CD8-positive, alpha-beta memory T cell (primary cell): ENCODE data around the gene GTF2A1. TPM values are rescaled to one million over a fixed set of nuclear protein-coding genes. Genes with fewer than 3 reads are reported as not detected.
"Not testable (repeated sequence)": the region's sequence is repeated elsewhere in the genome, so short reads cannot be mapped to it uniquely, and the experiment has no call there.

Experiments
- CTCF ChIA-PET: fragments of 350-600 bp; sonication (Branson Sonifier 250); formaldehyde crosslinking; loops from one replicate; lab custom pipeline; 2021; ENCODE audit warnings: antibody characterized with exemption; lab: Charles Lee
- POLR2A ChIA-PET: fragments of 350-600 bp; sonication (Branson Sonifier 250); formaldehyde crosslinking; loops from one replicate; lab custom pipeline; 2021; ENCODE audit warnings: antibody characterized with exemption; lab: Charles Lee
- DNase-seq, 5 donors: peaks; one replicate each; pipeline versions ENCODE4 v3.0.0 to v3.0.0-alpha.2; 2020 to 2022; ENCODE audit warnings: mixed read lengths in 1 of 5
- H3K27ac ChIP-seq: one replicate; pipeline ENCODE4 v1.7.0; 2013; ENCODE audit warnings: low read depth, mild to moderate bottlenecking, low read length, moderate library complexity
- H3K27me3 ChIP-seq: 2 replicates; pipeline ENCODE4 v1.7.0; 2013; ENCODE audit warnings: low read length, mild to moderate bottlenecking; ENCODE audit not compliant: insufficient read depth, poor library complexity, severe bottlenecking
- H3K36me3 ChIP-seq: 2 replicates; pipeline ENCODE4 v1.7.0; 2013; ENCODE audit warnings: mild to moderate bottlenecking, low read length, moderate library complexity; ENCODE audit not compliant: insufficient read depth
- H3K4me1 ChIP-seq: 2 replicates; pipeline ENCODE4 v1.7.0; 2013; ENCODE audit warnings: mild to moderate bottlenecking, low read length, moderate library complexity; ENCODE audit not compliant: insufficient read depth
- H3K4me3 ChIP-seq: 2 replicates; pipeline ENCODE4 v1.7.0; 2013; ENCODE audit warnings: mild to moderate bottlenecking, low read length
- H3K9me3 ChIP-seq: 2 replicates; pipeline ENCODE4 v1.7.0; 2013; ENCODE audit warnings: mild to moderate bottlenecking, low read length
- H3K27ac Mint-ChIP-seq, 8 donors: one replicate each; pipeline ENCODE4 v1.8.0; 2020 to 2021; ENCODE audit warnings: mixed read lengths in 8 of 8, mild to moderate bottlenecking in 6 of 8, inconsistent platforms in 3 of 8, moderate library complexity in 3 of 8
- H3K27me3 Mint-ChIP-seq, 2 donors: one replicate each; pipeline ENCODE4 v1.8.0; 2020 to 2021; ENCODE audit warnings: mixed read lengths in 2 of 2, mild to moderate bottlenecking in 1 of 2, moderate library complexity in 1 of 2
- H3K36me3 Mint-ChIP-seq, 3 donors: one replicate each; pipeline ENCODE4 v1.8.0; 2020 to 2021; ENCODE audit warnings: mixed read lengths in 3 of 3, inconsistent platforms in 1 of 3, mild to moderate bottlenecking in 1 of 3
- H3K4me1 Mint-ChIP-seq, 3 donors: one replicate each; pipeline ENCODE4 v1.8.0; 2020 to 2021; ENCODE audit warnings: mixed read lengths in 3 of 3, inconsistent platforms in 1 of 3, mild to moderate bottlenecking in 1 of 3
- H3K4me3 Mint-ChIP-seq, 7 donors: one replicate each; pipeline ENCODE4 v1.8.0; 2020 to 2021; ENCODE audit warnings: mixed read lengths in 7 of 7, mild to moderate bottlenecking in 6 of 7, moderate library complexity in 4 of 7, inconsistent platforms in 2 of 7
- H3K9me3 Mint-ChIP-seq, 5 donors: one replicate each; pipeline ENCODE4 v1.8.0; 2020 to 2022; ENCODE audit warnings: mixed read lengths in 5 of 5, mild to moderate bottlenecking in 3 of 5, moderate library complexity in 2 of 5, inconsistent platforms in 1 of 5
- polyA plus RNA-seq: library from polyadenylated mRNA; unstranded; fragments of 300-500 nt; fragmentation: Illumina TruSeq; gene quantifications from one replicate; pipeline ENCODE4 v1.2.3, GENCODE V29; 2021
- total RNA-seq, 2 experiments: library from RNA; stranded (reverse); gene quantifications; one replicate each; pipeline ENCODE4 v1.2.3, GENCODE V29; 2021

The GTF2A1 gene
- total and polyA plus RNA-seq, 3 experiments from 2014 or later = 8.2 to 49.4 (median 49.4) TPM

DNA sequence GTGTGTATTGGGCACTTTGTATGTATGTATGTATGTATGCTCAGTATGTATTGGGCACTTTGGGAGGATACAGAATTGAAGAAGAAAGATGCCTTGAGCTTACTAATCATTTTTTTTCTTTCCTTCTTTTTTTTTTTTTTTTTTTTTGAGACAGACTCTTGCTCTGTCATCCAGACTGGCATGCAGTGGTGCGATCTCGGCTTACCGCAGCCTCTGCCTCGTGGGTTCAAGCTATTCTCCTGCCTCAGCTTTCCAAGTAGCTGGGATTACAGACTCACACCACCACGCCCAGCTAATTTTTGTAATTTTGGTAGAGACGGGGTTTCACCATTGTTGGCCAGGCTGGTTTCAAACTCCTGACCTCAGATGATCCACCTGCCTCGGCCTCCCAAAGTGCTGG is 3.0 kb upstream of the GTF2A1 start:
- H3K9me3 Mint-ChIP-seq, H3K27ac Mint-ChIP-seq, H3K27ac ChIP-seq, DNase-seq, H3K36me3 ChIP-seq, CTCF ChIA-PET, H3K4me1 ChIP-seq, H3K27me3 ChIP-seq, H3K4me3 ChIP-seq, H3K9me3 ChIP-seq: not testable (repeated sequence)
- H3K4me3 Mint-ChIP-seq = peak overlapping the region in 1 of 7 donors; percentile 9
- peaks cover 0 to 16% (median 0%) of the 10 kb centered on the region in 3 donors for H3K36me3 Mint-ChIP-seq
- H3K4me1 Mint-ChIP-seq = peaks cover 11 to 18% (median 15%) of the 10 kb centered on the region in 3 donors
- POLR2A ChIA-PET = interaction anchor here (0.6 kb wide), 1 partner anchor 282 kb away, joined by 3 read pairs; no protein-coding TSS in a partner anchor
- peaks cover 0 to 10% of the 10 kb centered on the region in 2 donors for H3K27me3 Mint-ChIP-seq

DNA sequence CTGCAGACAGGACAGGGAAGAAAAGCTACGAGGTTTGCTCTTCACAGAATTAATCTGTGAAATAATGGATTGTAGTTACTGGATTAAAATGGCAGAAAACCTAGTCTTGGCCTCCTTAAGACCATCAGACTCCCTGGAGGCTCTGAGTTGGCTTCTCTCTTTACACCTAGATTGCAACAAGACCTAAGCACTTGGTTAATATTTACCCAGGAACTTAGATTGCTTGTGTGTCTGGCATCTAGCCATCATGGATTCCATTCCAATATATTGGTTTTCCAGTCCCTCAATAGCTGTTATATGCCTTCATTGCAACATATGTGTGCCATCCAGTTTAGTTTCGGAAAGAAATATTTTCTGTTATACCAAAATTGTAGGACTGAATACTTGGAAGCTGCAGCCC is 1.9 kb upstream of the GTF2A1 start:
- Histone ChIP-seq H3K4me3 (no peak overlapping the region), H3K4me1 (peaks cover 19% of the 10 kb centered on the region), H3K27me3 (no peaks in the 10 kb centered on the region), H3K9me3 (no peaks in the 10 kb centered on the region), H3K36me3 (no peaks in the 10 kb centered on the region), H3K27ac (no peak overlapping the region)
- peak overlapping the region in 2 of 7 donors; percentile 9 to 48 for H3K4me3 Mint-ChIP-seq
- H3K27ac Mint-ChIP-seq = peak overlapping the region in 3 of 8 donors; percentile 42 to 66 (median 57)
- H3K9me3 Mint-ChIP-seq = peaks cover 0 to 2% (median 2%) of the 10 kb centered on the region in 5 donors
- H3K4me1 Mint-ChIP-seq = peaks cover 20 to 29% (median 26%) of the 10 kb centered on the region in 3 donors
- ChIA-PET CTCF (interaction anchor here (1.4 to 1.8 kb wide), 2 partner anchors 46 to 53 kb away, joined by 5 to 7 read pairs; no protein-coding TSS in a partner anchor), POLR2A (no interaction called here)
- H3K36me3 Mint-ChIP-seq = peaks cover 0 to 17% (median 0%) of the 10 kb centered on the region in 3 donors
- peaks cover 0 to 10% of the 10 kb centered on the region in 2 donors for H3K27me3 Mint-ChIP-seq
- DNase-seq = no peak

DNA sequence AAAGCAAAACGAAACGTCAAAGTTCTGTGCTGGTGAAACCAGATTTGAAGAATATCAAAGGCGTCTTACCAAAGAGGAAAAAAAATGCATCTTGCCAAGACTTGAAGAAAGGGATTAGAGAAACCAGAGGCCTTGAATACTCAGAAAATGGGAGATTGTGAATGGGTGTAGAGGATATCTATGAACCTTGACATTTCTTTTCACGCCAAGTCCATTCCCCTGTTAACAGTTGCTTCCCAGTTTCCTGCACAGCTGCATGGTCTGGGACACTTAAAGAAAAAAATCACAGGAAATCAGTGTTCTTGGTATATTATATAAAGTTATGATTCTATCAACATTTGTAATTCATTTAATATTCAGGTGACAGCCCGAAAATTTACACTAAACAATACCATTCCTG is 1.4 kb upstream of the GTF2A1 start:
- Mint-ChIP-seq H3K36me3 (peaks cover 0 to 17% (median 0%) of the 10 kb centered on the region in 3 donors), H3K27me3 (peaks cover 0 to 10% of the 10 kb centered on the region in 2 donors), H3K9me3 (peaks cover 0 to 2% (median 2%) of the 10 kb centered on the region in 5 donors), H3K4me1 (peaks cover 24 to 35% (median 32%) of the 10 kb centered on the region in 3 donors), H3K27ac (peak overlapping the region; percentile 97 to 99 (median 99)), H3K4me3 (peak overlapping the region; percentile 93 to 98 (median 97))
- Histone ChIP-seq H3K36me3 (no peaks in the 10 kb centered on the region), H3K27me3 (no peaks in the 10 kb centered on the region), H3K4me3 (no peak overlapping the region), H3K9me3 (no peaks in the 10 kb centered on the region), H3K27ac (peak overlapping the region; percentile 96), H3K4me1 (peaks cover 25% of the 10 kb centered on the region)
- no peak for DNase-seq
- POLR2A ChIA-PET = interaction anchor here (2.1 kb wide), 2 partner anchors 52 to 312 kb away, joined by 12 to 24 read pairs; partner anchors contain the start of gene SEL1L
- CTCF ChIA-PET = interaction anchor here (1.4 to 1.8 kb wide), 2 partner anchors 47 to 52 kb away, joined by 5 to 7 read pairs; no protein-coding TSS in a partner anchor

DNA sequence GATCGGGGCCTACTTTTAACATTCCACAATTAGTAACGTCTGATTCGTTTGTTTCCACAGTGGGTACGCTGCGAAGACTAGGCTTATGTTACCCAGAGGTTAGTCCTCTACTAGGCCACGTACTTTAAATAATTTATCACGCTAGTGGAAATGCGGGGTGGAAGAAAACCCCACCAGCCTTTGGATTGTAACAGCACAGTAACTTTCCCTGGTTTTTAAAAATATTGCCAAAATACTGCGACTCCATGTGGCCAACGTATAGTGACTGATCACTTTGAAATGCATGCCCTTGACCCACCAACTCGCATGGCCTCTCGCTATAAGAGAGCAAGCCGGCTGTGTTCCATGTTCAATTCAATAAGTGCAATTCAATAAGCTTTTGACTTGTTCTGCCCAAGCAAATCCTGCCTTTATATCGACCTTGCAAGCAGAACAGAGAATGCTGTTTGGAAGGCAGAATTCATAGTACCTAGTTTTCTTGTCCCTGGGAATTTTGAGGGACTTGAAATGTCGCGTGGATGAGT is 882 bp upstream of the GTF2A1 start:
- no peaks in the 10 kb centered on the region for H3K36me3 ChIP-seq
- ChIA-PET CTCF (interaction anchor here (1.2 to 1.8 kb wide), 3 partner anchors 47 to 243 kb away, joined by 5 to 7 read pairs (median 6); no protein-coding TSS in a partner anchor), POLR2A (interaction anchor here (1.1 to 2.1 kb wide), 5 partner anchors 39 to 312 kb away, joined by 3 to 24 read pairs (median 12); partner anchors contain the start of genes CEP128 and SEL1L)
- Mint-ChIP-seq H3K36me3 (peaks cover 0 to 20% (median 0%) of the 10 kb centered on the region in 3 donors), H3K27ac (peak overlapping the region; percentile 97 to 99 (median 99)), H3K27me3 (peaks cover 0 to 10% of the 10 kb centered on the region in 2 donors), H3K4me1 (peaks cover 29 to 40% (median 37%) of the 10 kb centered on the region in 3 donors), H3K9me3 (peaks cover 0 to 2% (median 2%) of the 10 kb centered on the region in 5 donors), H3K4me3 (peak overlapping the region; percentile 93 to 98 (median 97))
- H3K27ac ChIP-seq = peak overlapping the region; percentile 96
- H3K4me1 ChIP-seq = peaks cover 30% of the 10 kb centered on the region
- no peaks in the 10 kb centered on the region for H3K9me3 ChIP-seq
- no peak for DNase-seq
- H3K27me3 ChIP-seq = no peaks in the 10 kb centered on the region
- H3K4me3 ChIP-seq = peak overlapping the region; percentile 86

DNA sequence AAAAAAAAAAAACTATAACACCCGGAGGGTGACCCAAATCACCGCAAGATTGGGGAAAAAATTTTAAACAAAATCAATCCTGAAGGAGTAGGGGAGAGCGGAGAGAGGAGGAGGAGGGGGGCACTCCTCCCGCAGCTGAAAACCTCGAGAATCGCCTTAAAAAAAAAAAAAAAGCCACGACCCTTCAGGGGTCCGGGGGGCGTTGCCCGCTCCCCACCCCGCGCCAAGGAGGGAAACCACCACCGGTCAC is 254 bp downstream of the GTF2A1 start:
- POLR2A ChIA-PET = interaction anchor here (0.6 to 2.1 kb wide), 11 partner anchors 38 to 313 kb away, joined by 3 to 24 read pairs (median 7); partner anchors contain the start of genes CEP128, SEL1L and TSHR
- Histone ChIP-seq H3K27ac (peak overlapping the region; percentile 97), H3K9me3 (no peaks in the 10 kb centered on the region), H3K27me3 (no peaks in the 10 kb centered on the region), H3K4me1 (peaks cover 32% of the 10 kb centered on the region), H3K36me3 (peaks cover 3% of the 10 kb centered on the region), H3K4me3 (peak overlapping the region; percentile 81)
- CTCF ChIA-PET = interaction anchor here (1.1 to 1.2 kb wide), 2 partner anchors 244 to 289 kb away, joined by 4 to 6 read pairs; no protein-coding TSS in a partner anchor
- Mint-ChIP-seq H3K4me3 (peak overlapping the region; percentile 93 to 98 (median 97)), H3K27ac (peak overlapping the region; percentile 97 to 100 (median 99)), H3K27me3 (peaks cover 0 to 10% of the 10 kb centered on the region in 2 donors), H3K36me3 (peaks cover 0 to 32% (median 6%) of the 10 kb centered on the region in 3 donors), H3K9me3 (peaks cover 0 to 2% (median 2%) of the 10 kb centered on the region in 5 donors), H3K4me1 (peaks cover 36 to 51% (median 48%) of the 10 kb centered on the region in 3 donors)
- no peak for DNase-seq

DNA sequence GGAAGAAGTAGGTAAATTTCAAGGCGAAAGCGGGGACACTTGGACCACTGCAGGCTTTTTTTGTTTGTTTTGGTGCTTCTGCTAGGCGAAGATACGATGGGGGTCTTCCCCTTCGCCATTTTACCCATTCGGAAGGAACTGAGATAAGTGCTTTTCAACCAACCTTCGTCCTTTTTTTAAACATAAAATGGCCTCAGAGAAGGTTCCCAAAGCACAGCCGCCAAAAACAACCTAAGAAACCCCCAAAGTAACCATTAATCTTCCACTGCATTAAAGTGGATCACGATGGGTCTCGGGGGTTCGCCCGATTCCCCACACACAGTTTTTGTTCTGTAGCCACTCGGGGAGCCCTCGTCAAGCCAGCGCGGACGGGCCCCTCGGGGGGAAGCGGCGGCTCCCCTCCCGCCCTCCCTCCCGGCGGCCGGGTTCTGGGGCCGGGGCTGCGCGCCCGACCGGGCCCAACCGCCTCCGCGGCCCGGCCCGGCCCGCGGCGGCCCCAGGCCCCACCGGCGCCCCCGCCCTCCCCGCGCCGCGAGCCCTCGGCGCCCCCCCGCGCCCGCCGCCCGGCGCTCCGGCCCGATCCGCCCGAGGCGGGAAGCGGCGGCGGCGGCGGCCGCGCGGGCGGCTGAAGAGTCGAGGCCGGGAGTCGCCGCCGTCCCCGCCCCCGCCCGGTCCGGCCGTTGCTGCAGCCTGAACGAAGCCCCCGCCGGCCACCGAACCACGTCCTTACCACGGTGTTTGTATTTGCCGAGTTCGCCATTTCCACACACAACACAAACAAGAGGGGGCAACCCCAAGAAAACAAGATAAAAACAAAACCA is 790 bp downstream of the GTF2A1 start:
- ChIA-PET POLR2A (interaction anchor here (0.6 to 2.1 kb wide), 11 partner anchors 48 to 314 kb away, joined by 3 to 24 read pairs (median 10); partner anchors contain the start of genes CEP128, SEL1L and TSHR), CTCF (interaction anchor here (1.1 to 1.6 kb wide), 2 partner anchors 50 to 289 kb away, joined by 4 to 9 read pairs; no protein-coding TSS in a partner anchor)

DNA sequence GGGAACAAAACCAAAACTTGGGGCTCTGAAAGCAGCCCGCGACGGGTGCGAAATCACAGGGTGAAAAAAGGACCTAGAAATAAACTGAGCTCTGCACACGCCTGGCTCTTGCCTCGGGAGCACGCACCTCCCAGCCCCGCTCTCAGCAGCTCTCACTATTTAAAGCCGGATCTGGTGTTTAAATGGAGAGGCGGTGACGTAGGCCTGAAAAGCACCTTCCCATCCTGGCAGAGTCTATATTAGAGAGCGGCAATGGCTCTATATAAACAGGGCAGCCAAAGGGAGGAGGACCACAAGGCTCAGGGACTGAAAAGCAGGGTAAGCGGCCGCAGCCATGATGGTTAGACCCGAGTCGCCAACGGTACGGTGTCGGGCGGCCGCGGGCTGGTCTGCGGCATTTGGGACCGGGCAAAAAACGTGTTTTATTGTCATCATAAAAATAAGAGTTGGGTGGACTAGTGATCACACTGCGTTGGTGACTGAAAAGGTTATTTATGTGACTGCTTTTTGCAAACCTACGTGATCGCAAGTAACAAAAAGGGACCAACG is 1.5 kb downstream of the GTF2A1 start:
- Mint-ChIP-seq H3K4me1 (peaks cover 42 to 61% (median 57%) of the 10 kb centered on the region in 3 donors), H3K36me3 (peaks cover 0 to 40% (median 7%) of the 10 kb centered on the region in 3 donors), H3K9me3 (peaks cover 0 to 2% (median 2%) of the 10 kb centered on the region in 5 donors), H3K27ac (peak overlapping the region; percentile 97 to 100 (median 100)), H3K27me3 (peaks cover 0 to 10% of the 10 kb centered on the region in 2 donors), H3K4me3 (peak overlapping the region; percentile 95 to 100 (median 100))
- no peaks in the 10 kb centered on the region for H3K9me3 ChIP-seq
- no peaks in the 10 kb centered on the region for H3K27me3 ChIP-seq
- peak overlapping the region; percentile 99 for H3K4me3 ChIP-seq
- ChIA-PET CTCF (interaction anchor here (0.8 to 1.6 kb wide), 4 partner anchors 30 to 49 kb away, joined by 3 to 9 read pairs (median 4); no protein-coding TSS in a partner anchor), POLR2A (interaction anchor here (0.6 to 1.5 kb wide), 7 partner anchors 17 to 289 kb away, joined by 3 to 12 read pairs (median 4); partner anchors contain the start of gene CEP128)
- peaks cover 36% of the 10 kb centered on the region for H3K4me1 ChIP-seq
- DNase-seq = peak; percentile 77 to 93 (median 90)
- H3K27ac ChIP-seq = peak overlapping the region; percentile 100
- peaks cover 11% of the 10 kb centered on the region for H3K36me3 ChIP-seq

More for the DNA sequence above, 790 bp downstream of the GTF2A1 start:
- H3K27me3 Mint-ChIP-seq = peaks cover 0 to 10% of the 10 kb centered on the region in 2 donors
- H3K4me3 Mint-ChIP-seq = peak overlapping the region; percentile 95 to 100 (median 100)
- H3K4me1 Mint-ChIP-seq = peaks cover 39 to 57% (median 53%) of the 10 kb centered on the region in 3 donors
- peak; percentile 32 to 79 (median 62) for DNase-seq
- peaks cover 0 to 2% (median 2%) of the 10 kb centered on the region in 5 donors for H3K9me3 Mint-ChIP-seq
- Histone ChIP-seq H3K27ac (peak overlapping the region; percentile 100), H3K36me3 (peaks cover 8% of the 10 kb centered on the region), H3K9me3 (no peaks in the 10 kb centered on the region), H3K27me3 (no peaks in the 10 kb centered on the region), H3K4me1 (peaks cover 34% of the 10 kb centered on the region), H3K4me3 (peak overlapping the region; percentile 99)
- peak overlapping the region; percentile 97 to 100 (median 100) for H3K27ac Mint-ChIP-seq
- H3K36me3 Mint-ChIP-seq = peaks cover 0 to 37% (median 6%) of the 10 kb centered on the region in 3 donors
